Kidney epithelial cell (primary cell): ENCODE measurements around the gene HDAC10. TPM values are rescaled to one million over a fixed set of nuclear protein-coding genes. Genes with fewer than 3 reads are reported as not detected.
A peak's percentile ranks its signal among the peaks of the same experiment; 100 is the strongest.
"Not testable (repeated sequence)": the region's sequence is repeated elsewhere in the genome, so short reads cannot be mapped to it uniquely, and the experiment has no call there.

Experiments
- DNase-seq: peaks from one replicate; pipeline ENCODE4 v3.0.0-alpha.2; 2010; ENCODE audit warnings: low read depth
- H3K27me3 ChIP-seq: 2 replicates; pipeline ENCODE4 v1.6.0; 2011; ENCODE audit warnings: low read length; ENCODE audit not compliant: control insufficient read depth, insufficient read depth
- H3K36me3 ChIP-seq: 2 replicates; pipeline ENCODE4 v1.5.1; 2011; ENCODE audit warnings: low read length; ENCODE audit not compliant: control insufficient read depth, insufficient read depth
- H3K4me3 ChIP-seq: 2 replicates; pipeline ENCODE4 v1.5.1; 2011; ENCODE audit warnings: low read depth, mild to moderate bottlenecking, control low read depth, low read length
- CTCF ChIP-seq: IDR thresholded peaks from 2 replicates; pipeline ENCODE4 v1.5.1; 2011; ENCODE audit warnings: mild to moderate bottlenecking, moderate library complexity, low read length, control low read depth, inconsistent platforms; ENCODE audit not compliant: insufficient read depth, poor library complexity, severe bottlenecking
- total RNA-seq: library from RNA; depleted of rRNA; stranded (reverse); fragments of >200 nt; gene quantifications from 2 replicates; pipeline ENCODE4 v1.2.3, GENCODE V29; 2015

The HDAC10 gene
- total RNA-seq, 1 donor from 2014 or later: 21.1 TPM

- TF ChIP-seq CTCF: peak; percentile 7
- DNase-seq, H3K27me3 ChIP-seq, H3K4me3 ChIP-seq, H3K36me3 ChIP-seq: not testable (repeated sequence)
Observed at GRCh38 chr22:50273352-50273751, 22.3 kb upstream of the HDAC10 start.

- no peak for DNase-seq
- Histone ChIP-seq H3K4me3 (no peak overlapping the region), H3K36me3 (no peaks in the 10 kb centered on the region), H3K27me3 (peaks cover 2% of the 10 kb centered on the region)
- no peak for TF ChIP-seq CTCF
Observed at GRCh38 chr22:50272044-50272802, 21.2 kb upstream of the HDAC10 start.

GRCh38 chr22:50271519-50271970 lies 20.5 kb upstream of the HDAC10 start:
- Histone ChIP-seq H3K27me3 (peaks cover 5% of the 10 kb centered on the region), H3K4me3 (no peak overlapping the region), H3K36me3 (no peaks in the 10 kb centered on the region)
- DNase-seq: no peak
- no peak for TF ChIP-seq CTCF

GRCh38 chr22:50270666-50271394 lies 19.8 kb upstream of the HDAC10 start:
- Histone ChIP-seq H3K4me3 (peak overlapping the region; percentile 42), H3K27me3 (peaks cover 5% of the 10 kb centered on the region), H3K36me3 (no peaks in the 10 kb centered on the region)
- no peak for DNase-seq
- no peak for TF ChIP-seq CTCF

- Histone ChIP-seq H3K4me3 (peak within 1 kb of the TSS; percentile 42), H3K36me3 (no peaks in the 10 kb centered on the region), H3K27me3 (peaks cover 5% of the 10 kb centered on the region)
- TF ChIP-seq CTCF: no peak
- no peak for DNase-seq
Observed at GRCh38 chr22:50269970-50270665, 19.1 kb upstream of the HDAC10 start, which contains the start of gene MAPK11. Gene MAPK11 (minus strand): TSS chr22:50270380. CDS start chr22:50270292, 88 bp downstream.
